ENCODE data around the gene RTBDN.

- TF ChIP-seq EP300 (IDR thresholded peaks at IDR 0.05; ENCODE audit: borderline replicate concordance in 1 of 2, low read depth in 1 of 2, low read length in 1 of 2) (no peak), CTCF (IDR thresholded peaks at IDR 0.05) (no peak)
These were observed 9.8 kb upstream of the RTBDN start for GRCh38 chr19:12843999-12844732.

Data from SK-N-SH (cell line).